HG03378 (cell line): ENCODE data around the gene KRTAP12-3.
"Not testable (repeated sequence)": the region's sequence is repeated elsewhere in the genome, so short reads cannot be mapped to it uniquely, and the experiment has no call there.

Experiments
- ATAC-seq: cut with Tn5 transposase; IDR thresholded peaks from one replicate; pipeline ENCODE4 v1.9.1; 2021; ENCODE audit warnings: mild to moderate bottlenecking, moderate library complexity; ENCODE audit not compliant: unreplicated experiment

Gene KRTAP12-3

DNA sequence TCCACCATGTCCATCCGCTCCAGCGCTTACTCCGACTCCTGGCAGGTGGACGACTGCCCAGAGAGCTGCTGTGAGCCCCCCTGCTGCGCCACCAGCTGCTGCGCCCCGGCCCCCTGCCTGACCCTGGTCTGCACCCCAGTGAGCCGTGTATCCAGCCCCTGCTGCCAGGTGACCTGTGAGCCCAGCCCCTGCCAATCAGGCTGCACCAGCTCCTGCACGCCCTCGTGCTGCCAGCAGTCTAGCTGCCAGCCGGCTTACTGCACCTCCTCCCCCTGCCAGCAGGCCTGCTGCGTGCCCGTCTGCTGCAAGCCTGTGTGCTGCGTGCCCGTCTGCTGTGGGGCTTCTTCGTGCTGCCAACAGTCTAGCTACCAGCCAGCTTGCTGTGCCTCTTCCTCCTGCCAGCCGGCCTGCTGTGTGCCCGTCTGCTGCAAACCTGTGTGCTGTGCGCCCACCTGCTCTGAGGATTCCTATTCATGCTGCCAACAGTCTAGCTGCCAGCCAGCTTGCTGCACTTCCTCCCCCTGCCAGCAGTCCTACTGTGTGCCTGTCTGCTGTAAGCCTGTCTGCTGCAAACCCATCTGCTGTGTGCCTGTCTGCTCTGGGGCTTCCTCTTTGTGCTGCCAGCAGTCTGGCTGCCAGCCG, 30.4 kb upstream of the KRTAP12-3 start:
- not testable (repeated sequence) for ATAC-seq

DNA sequence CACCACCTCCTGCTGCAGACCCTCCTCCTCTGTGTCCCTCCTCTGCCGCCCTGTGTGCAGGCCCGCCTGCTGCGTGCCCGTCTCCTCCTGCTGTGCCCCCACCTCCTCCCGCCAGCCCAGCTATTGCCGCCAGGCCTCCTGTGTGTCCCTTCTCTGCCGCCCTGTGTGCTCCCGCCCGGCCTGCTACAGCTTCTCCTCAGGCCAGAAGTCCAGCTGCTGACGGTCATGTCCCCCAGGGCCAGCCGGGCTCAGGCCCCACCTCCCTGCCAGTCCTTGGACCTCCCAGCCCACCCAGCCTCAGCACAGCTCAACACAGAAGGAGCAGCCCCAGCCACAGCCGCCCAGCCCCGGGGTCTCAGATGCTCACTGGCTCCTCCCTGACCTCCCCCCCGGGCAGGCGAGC, 29.9 kb upstream of the KRTAP12-3 start:
- not testable (repeated sequence) for ATAC-seq

DNA sequence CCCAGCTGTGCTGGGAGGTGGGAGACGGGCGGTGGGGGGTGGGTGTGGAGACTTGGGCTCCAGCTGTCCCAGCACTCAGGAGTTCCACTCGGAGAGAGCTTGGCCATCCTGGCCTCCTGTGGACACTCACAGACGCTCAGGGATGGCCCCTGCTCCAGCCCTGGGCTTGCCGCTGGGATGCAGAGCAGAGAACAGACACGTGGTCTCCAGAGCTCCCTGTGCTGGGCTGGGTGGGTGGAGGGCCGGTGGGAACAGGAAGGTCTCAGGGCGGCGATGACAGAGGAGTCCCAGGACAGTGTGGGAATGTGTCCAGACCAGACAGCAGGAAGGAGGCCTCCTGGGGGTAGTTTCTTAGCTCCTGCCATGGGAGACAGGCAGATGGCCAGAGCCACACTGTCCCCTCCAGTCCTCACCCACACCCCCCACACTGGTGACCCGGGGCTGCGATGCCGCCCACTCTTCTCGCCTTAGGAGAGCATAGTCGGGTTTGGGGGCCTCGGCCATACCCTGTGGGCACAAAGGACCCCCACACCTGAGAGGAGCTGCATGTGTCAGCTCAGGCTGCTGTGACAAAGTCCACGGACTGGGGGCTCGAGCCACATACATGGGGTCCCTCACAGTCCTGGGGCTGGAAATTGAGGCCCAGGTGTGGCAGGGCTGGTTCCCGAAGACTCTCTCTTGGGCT, 28.9 kb upstream of the KRTAP12-3 start:
- no peak for ATAC-seq

DNA sequence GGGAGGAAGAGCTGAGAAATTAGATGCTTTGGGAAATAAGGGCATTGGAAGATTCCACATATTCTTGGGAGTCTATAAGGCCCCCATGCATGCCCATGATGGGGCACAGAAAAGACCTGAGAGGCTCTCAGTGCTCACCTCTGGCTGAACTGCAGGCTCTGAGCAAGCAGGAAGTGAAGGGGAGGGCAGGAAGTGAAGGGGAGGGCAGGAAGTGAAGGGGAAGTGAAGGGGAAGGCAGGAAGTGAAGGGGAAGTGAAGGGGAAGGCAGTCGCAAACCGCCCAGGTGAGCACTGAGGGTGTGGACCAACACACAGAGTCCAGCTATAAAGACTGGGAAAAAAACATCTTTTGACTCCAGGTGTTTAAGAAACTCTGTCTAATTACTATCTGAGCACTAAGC, 27.3 kb upstream of the KRTAP12-3 start:
- ATAC-seq: no peak

DNA sequence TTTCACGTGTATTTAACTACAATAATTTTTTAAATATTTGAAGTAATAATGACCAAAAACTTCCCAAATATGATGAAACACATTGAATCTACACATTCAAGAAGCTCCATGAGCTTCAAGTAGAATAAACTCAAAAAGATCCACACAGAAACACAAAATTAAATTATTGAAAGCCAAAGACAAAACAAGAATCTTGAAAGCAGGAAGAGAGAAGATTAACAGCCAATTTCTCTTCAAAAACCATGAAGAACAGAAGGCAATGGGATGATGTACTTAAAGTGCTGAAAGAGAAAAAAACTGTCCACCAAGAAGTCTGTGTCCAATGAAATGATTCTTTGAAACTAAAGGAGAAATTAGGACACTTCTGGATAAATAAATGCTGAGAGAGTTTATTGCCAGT, 25.7 kb upstream of the KRTAP12-3 start:
- ATAC-seq: no peak

DNA sequence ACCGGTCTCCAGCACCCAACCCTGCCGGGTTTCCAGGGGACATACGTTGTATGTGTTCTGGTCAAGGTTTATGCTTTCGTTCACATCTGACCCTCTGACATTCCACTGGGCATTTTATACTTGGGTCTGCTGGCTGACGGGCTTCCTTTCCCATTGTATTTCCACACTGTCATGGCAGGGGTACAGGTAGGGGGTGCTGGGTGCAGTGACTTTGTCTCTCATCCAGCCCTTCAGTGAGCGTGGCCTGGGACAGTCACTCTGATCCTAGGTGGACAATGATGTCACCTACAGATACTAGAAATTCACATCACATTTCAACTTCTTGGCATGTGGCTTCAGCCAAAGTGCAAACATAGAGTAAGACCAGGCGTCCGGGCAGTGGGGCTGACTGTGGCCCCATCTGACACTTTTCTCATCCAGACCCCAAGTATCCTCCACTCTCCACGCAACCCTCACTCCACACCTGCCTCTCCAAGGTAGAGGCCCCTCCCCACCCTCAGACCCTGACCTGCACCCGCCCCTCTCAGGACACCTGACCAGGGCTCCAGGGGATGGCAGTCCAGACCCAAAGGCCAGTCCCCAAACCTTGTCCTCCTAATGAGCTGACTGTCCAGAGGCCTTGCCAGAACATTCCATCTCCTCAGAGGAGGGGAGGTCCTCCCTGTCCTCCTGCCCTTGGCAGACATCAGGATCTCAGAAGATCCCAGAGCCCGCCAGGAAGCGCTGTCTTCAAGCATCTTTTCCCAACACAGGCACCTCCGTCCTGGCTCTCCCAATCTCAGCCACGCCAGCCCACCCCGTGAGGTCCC, 21.3 kb upstream of the KRTAP12-3 start:
- ATAC-seq: no peak

DNA sequence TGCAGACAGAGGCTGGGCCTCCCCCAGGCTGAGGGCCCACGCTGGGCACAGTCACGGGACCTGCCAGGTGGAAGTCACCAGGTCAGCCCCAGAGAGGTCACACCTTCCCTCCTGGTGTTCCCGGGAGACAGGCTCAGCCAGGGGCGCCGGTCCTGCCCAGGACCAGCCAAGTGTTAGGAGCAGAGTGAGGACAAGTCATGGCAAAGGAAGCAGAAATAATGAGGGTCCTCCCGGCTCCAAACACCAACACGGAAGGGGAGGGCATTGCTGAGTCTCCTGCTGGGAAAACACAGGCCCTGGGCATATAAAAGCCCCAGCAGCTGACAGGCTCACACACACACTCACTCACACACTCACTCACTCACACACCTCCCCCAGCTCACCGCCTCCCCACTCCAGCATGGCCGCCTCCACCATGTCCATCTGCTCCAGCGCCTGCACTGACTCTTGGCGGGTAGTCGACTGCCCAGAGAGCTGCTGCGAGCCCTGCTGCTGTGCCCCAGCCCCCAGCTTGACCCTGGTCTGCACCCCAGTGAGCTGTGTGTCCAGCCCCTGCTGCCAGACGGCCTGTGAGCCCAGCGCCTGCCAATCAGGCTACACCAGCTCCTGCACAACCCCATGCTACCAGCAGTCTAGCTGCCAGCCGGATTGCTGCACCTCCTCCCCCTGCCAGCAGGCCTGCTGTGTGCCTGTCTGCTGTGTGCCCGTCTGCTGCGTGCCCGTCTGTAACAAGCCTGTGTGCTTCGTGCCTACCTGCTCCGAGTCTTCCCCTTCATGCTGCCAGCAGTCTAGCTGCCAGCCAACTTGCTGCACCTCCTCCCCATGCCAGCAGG, 20.5 kb upstream of the KRTAP12-3 start, which contains the start of gene KRTAP10-10:
Gene KRTAP10-10, plus strand, starts transcription at position 339 of the 833 bp plus-strand sequence. Its CDS starts 62 bp downstream, at position 401.
- no peak for ATAC-seq

DNA sequence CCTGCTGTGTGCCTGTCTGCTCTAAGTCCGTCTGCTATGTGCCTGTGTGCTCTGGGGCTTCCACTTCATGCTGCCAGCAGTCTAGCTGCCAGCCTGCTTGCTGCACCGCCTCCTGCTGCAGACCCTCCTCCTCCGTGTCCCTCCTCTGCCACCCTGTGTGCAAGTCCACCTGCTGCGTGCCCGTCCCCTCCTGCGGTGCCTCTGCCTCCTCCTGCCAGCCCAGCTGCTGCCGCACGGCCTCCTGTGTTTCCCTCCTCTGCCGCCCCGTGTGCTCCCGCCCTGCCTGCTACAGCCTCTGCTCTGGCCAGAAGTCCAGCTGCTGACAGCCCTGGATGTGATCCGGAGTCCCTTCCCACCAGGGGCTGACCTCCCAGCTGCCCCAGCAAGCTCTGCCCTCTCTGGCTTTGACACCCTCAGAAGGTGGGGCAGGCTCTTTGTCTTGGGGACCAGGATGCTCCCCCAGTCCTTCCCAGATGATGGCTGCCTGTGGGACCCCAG, 19.8 kb upstream of the KRTAP12-3 start:
- not testable (repeated sequence) for ATAC-seq

DNA sequence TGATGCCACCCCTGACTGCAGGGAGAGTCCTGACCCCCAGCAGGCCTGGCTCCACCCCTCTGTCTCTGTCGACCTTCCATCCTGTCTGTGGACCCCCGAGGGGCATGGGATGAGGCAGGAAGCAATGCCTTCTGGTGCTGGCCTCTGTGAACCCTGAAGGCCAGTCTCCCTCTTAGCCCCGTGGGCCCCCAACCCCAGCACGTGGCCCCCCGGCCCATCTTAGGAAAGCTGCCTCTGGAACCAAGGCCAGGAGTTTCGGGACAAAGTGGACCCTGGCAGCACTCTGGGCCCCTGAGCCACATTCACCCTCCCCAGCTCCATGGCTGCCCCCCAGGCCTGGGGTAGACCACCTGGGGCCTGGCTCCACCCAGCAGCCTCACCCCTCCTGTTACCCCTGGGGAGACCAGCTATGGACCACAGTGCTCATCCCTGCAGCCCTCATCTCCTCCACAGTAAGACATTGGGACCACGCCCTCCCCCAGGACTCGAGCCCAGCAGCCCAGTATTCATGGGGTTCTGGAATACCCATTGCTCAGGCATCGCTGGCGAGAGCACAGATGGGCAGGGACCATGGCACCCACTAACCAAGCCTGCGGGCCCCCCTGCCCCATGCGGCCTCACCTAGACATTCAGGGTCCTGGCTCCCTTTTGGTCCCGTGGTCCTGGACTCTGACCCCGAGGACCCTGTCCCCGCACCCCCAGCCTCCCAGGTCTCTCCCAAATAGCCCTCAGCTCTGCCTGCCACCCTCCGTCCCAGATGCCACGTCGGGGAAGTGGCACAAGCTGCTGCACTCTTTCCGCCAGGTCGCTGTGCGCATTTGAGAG, 19.0 kb upstream of the KRTAP12-3 start:
- not testable (repeated sequence) for ATAC-seq

DNA sequence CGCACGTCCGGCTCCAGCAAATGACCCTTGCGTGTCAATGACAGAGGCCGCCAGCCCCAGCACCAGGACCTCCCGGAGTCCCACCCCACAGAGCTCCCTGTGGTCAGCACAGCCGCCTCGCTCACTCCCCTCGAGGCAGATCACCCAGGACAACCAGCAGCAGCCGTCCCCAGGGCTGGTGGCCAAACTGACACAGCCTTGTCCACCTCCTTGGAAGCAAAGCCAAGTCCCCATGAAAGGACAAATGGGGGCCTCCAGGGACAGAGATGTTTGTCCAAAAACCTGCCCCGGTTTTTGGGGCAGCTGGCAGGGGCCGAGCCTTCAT, 18.4 kb upstream of the KRTAP12-3 start:
- ATAC-seq: no peak

DNA sequence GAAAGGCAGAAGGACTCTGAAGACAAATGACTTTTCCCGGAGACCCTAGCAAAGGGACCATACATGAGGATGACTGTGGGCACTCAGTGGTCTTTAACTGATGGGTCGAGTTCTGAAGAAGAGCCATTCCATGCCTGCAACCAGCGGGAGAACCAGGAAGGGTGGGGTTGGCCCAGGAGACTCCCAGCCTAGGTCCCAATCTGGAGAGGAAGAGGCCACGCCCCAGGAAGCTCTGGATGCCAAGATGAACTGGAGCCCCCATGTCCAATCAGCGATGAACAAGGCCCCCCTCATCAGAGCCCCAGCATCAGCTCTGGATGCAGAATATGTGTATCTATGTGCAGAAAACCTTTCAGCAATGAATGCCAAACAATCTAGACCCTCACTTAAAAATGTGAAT, 17.0 kb upstream of the KRTAP12-3 start:
- no peak for ATAC-seq

DNA sequence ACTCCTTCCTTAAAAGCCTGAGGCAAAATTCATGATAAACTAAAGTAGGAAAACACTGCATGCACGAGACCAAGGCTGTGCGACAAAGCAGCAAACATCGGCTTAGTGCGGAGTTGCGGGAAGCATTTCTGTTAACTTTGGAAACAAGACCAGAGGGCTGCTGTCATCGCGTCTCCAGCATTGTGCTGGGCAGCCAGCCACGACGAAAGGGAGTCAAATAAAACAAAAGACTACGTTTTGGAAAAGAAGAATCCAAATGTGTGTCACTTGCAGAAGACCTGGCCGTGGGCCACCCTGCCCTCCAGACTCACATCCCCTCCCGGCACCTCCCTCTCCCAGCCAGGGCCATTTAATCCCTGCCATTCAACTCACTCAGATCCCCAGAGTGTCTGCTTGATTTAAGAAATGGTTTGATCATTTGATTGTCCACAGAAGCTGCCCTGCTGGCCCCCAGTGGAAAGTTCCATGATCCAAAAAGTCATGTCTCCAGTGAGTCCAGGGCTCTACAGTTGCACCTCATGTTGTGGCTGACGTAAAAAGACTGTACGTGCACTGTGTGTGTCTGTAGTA, 13.9 kb upstream of the KRTAP12-3 start:
- no peak for ATAC-seq

DNA sequence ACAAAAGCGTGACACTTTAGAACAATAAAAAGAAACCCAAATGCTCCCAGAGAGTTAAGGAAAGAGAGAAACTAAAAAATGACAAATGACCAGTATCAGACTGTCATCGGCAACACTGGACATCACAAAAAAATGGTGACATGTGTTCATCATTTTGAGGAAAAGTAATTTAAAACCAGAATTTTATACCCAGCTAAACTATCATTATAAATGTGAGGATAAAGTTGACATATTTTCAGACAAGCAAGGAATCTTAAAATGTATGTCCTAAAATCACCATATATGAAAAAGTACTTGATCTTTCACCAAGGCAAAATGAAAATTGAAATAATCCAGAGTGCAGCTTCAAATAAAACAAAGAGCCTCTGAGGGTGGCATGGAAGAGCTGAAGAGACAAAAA, 12.9 kb upstream of the KRTAP12-3 start:
- ATAC-seq: no peak

DNA sequence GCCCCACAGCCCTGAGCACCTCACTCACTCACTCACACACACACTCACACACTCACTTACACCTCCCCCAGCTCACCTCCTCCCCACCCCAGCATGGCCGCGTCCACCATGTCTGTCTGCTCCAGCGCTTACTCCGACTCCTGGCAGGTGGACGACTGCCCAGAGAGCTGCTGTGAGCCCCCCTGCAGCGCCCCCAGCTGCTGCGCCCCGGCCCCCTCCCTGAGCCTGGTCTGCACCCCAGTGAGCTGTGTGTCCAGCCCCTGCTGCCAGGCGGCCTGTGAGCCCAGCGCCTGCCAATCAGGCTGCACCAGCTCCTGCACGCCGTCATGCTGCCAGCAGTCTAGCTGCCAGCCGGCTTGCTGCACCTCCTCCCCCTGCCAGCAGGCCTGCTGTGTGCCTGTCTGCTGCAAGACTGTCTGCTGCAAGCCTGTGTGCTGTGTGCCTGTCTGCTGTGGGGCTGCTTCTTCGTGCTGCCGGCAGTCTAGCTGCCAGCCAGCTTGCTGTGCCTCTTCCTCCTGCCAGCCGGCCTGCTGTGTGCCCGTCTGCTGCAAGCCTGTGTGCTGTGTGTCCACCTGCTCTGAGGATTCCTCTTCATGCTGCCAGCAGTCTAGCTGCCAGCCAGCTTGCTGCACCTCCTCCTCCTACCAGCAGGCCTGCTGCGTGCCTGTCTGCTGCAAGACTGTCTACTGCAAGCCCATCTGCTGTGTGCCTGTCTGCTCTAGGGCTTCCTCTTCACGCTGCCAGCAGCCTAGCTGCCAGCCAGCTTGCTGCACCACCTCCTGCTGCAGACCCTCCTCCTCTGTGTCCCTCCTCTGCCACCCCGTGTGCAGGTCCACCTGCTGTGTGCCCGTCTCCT, 11.1 kb upstream of the KRTAP12-3 start, which contains the start of gene KRTAP10-11:
Gene KRTAP10-11, plus strand, starts transcription at position 49 of the 856 bp plus-strand sequence. Its CDS starts 45 bp downstream, at position 94.
- not testable (repeated sequence) for ATAC-seq

DNA sequence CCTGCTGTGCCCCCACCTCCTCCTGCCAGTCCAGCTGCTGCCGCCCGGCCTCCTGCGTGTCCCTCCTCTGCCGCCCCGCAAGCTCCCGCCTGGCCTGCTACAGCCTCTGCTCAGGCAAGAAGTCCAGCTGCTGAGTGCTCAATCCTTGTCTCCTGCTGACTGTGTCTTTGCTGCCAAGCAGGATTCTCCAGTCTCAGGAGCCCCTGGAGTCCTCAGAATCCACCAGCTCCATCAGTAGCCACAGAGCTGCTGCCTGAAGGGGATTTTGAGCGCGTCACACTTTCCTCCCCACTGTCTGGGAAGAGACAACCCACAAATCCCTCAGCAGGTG, 10.5 kb upstream of the KRTAP12-3 start:
- ATAC-seq: no peak

DNA sequence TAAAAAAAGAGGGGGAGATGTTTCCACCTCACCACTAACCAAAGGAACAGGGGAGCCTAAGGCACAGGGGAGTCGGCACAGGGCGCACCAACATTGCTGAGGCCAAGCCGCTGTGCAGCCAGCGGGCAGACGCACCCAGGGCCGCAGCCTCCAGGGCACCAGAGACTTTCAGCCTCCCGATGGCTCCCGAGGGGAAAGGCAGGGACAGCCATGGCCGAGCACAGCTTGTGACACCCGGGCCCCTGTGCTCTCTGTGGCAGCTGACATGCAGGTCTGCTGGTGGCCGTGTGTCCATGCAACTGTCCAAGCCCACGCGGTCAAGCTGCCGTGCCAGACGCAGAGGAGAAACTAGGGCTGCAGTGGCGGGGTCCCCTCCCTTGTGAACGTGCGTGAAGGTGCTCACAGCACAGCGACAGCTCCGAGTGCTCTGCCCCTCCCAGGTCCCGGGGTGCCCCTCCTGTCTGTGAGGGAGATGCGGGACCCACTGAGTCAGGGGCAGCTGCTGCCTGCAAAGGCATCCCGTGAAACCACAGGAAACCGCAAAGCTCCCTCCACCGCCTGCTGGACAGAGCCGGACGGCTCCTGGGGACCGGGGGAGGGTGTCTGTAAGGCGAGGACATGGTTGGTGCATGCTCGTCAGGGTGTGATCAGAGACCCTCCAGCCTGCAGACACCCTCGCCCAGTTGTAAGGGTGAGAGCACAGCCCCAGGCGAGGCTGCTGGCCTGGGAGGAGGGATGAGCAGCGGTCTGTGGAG, 9.0 kb upstream of the KRTAP12-3 start:
- ATAC-seq: no peak

DNA sequence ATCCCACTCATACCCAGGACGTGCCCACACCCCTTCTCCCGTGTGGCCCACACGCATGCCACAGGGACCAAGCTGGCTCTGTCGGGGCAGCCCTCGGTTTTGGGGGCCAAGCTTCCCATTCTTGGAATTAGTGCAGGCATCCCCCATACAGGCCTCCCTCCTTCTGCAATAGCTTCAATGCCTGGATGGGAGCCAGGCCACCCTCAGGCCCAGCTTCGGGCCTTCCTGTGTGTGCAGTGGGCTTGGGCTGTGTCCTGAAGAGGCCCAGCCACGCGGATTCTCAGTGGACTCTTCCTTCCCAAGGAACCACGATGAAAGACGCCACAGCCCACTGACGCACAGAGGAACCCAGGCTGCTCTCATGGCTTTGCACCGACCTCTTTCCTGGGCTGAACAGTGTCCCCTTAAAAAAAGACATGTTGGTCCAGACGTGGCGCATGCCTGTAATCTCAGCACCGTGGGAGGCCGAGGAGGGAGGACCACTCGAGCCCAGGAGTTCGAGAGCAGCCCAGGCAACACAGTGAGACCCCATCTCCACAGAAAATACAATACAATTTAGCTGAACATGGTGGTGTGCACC, 8.1 kb upstream of the KRTAP12-3 start:
- no peak for ATAC-seq
